NOMO-1 treated with dmso at 0.1 percent for 144 hours (cell line): ENCODE results near the gene OGG1.

Experiments used
- DNase-seq: peaks from one replicate; lab custom pipeline; 2025; ENCODE audit not compliant: unreplicated experiment; lab: John Stamatoyannopoulos, UW

Gene OGG1

GRCh38 chr3:9782770-9783169 lies 33.0 kb downstream of the OGG1 start:
- no peak for DNase-seq

GRCh38 chr3:9783954-9784353 lies 34.2 kb downstream of the OGG1 start:
- no peak for DNase-seq

GRCh38 chr3:9784965-9785364 lies 35.2 kb downstream of the OGG1 start:
- DNase-seq = no peak

GRCh38 chr3:9785602-9786001 lies 35.9 kb downstream of the OGG1 start:
- no peak for DNase-seq

- no peak for DNase-seq
Measured at GRCh38 chr3:9786209-9786739, 36.5 kb downstream of the OGG1 start.

GRCh38 chr3:9786825-9787669 lies 37.3 kb downstream of the OGG1 start:
- DNase-seq = no peak

- no peak for DNase-seq
Measured at GRCh38 chr3:9787714-9788113, 38.0 kb downstream of the OGG1 start.

- DNase-seq = no peak
Measured at GRCh38 chr3:9791127-9791526, 41.4 kb downstream of the OGG1 start.

- no peak for DNase-seq
Measured at GRCh38 chr3:9791790-9792404, 42.1 kb downstream of the OGG1 start.

GRCh38 chr3:9792405-9793160 lies 42.8 kb downstream of the OGG1 start, which contains the start of the genes ARPC4 and TADA3:
Gene ARPC4, plus strand, starts transcription at chr3:9793082. Its CDS starts 40 bp downstream, at chr3:9793122.
Gene TADA3, minus strand, starts transcription at chr3:9792473. Its CDS starts 1,007 bp downstream, at chr3:9791466.
- peak; percentile 98 for DNase-seq

GRCh38 chr3:9793161-9793781 lies 43.5 kb downstream of the OGG1 start:
- DNase-seq = peak; percentile 44

GRCh38 chr3:9794400-9794799 lies 44.6 kb downstream of the OGG1 start:
- DNase-seq = no peak

GRCh38 chr3:9795207-9795606 lies 45.5 kb downstream of the OGG1 start:
- DNase-seq = no peak

- DNase-seq = no peak
Measured at GRCh38 chr3:9797196-9797945, 47.6 kb downstream of the OGG1 start.

- DNase-seq = no peak
Measured at GRCh38 chr3:9800529-9800928, 50.8 kb downstream of the OGG1 start.

- no peak for DNase-seq
Measured at GRCh38 chr3:9803494-9803893, 53.7 kb downstream of the OGG1 start.

GRCh38 chr3:9804996-9805395 lies 55.2 kb downstream of the OGG1 start:
- no peak for DNase-seq

- DNase-seq = no peak
Measured at GRCh38 chr3:9806137-9806536, 56.4 kb downstream of the OGG1 start.
